ENCODE measurements around the gene MYO18A.

The MYO18A gene

DNA sequence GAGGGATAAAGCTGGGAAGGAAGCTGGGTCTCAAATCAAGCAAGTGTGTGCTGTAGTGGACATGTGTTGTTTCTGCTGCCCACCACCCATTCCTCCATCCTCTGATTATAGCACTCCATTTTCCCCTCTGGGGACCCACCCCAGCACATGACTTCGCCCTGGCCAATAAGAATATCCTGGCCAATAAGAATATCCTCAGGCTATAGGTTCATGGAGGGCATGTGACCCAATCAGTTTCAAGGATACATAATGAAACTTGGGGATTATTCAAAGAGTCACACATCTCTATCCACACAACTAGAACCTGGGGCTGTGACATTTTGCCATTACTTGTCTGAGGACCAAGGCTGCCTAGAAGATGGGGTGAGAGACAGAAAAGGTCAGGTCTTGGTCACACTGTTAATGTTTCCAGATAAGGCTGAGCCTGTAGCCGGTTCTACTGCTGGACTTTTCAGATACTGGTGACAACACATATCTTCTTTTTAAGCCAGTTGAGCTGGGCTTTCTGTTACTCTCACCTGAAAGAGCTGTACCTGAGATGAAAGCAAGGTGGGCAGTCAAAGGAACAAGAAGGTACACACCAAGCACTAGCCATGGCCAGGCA lies 33.7 kb downstream of the MYO18A start:
- DNase-seq (ENCODE audit: low read depth) = no peak

DNA sequence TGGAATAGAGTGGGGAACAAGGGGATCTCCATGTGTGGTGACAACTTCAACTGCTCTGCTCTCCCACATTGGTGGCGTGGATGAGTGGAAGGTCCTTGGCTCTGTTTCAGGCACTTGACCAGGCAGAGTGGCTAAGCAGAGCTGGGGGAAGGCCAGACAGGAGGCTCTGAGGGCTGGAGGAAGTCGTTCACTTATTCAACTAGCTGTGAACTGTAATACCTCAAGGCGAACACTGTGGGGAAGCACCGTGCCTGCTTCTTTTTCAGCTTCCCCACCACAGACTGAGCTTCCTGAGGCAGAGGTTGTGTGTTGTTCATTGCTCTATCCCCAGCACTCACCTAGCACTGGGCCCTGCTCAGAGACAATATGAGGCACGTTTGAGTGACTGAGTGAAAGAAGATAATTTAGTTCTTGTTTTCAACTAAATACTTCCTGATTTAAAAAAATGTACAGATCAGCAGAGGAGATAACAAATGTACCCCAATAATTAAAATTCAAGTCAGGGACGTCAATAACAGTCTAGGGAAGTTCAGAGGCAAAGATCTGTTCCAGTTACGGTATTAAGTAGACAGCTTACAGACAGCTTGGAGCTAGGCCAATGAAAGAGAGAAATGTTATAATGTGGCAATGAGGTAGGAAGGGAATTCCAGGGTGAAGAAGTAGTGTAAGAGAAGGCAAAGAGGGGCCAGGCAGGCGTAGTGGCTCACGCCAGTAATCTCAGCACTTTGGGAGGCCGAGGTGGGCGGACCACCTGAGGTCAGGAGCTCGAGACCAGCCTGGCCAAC lies 34.7 kb downstream of the MYO18A start:
- peak; percentile 74 for DNase-seq (ENCODE audit: low read depth)

DNA sequence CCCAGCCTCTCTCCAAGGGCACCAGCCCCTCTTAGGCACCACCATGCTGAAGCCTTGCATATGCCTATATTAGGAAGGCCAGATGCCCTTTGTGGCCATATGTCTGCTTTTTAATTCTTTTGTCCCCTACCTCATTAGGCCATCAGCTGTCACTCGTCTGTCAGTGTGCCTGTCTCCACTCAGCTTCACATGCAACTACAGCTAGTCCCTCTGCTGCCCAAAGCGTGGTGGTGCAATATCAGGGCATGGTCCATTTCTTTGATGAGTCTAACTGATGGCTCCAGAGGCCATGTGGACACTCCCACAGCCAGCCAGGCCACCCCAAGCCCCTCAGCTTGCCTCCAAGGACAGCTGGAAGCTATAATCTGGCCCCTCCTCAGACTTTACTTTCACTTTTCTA lies 36.3 kb downstream of the MYO18A start:
- DNase-seq (ENCODE audit: low read depth) = peak; percentile 29

DNA sequence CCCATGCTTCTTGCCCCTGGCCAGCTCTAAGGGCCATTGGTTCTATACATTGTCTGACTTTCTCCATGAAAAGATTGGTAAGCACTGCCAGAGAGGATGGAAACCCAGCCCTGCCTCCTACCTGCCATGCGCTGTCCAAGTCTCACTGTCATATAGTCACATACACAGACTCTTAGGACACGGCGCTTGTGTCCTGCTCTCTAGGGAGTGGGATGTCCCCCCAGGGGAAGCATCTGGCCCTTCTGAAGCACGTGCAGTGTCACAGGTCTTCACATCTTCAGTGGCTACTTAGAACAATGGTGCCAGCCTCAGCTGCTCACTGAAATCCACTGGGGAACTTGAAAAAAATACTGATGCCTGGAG lies 38.7 kb downstream of the MYO18A start:
- DNase-seq (ENCODE audit: low read depth) = no peak

DNA sequence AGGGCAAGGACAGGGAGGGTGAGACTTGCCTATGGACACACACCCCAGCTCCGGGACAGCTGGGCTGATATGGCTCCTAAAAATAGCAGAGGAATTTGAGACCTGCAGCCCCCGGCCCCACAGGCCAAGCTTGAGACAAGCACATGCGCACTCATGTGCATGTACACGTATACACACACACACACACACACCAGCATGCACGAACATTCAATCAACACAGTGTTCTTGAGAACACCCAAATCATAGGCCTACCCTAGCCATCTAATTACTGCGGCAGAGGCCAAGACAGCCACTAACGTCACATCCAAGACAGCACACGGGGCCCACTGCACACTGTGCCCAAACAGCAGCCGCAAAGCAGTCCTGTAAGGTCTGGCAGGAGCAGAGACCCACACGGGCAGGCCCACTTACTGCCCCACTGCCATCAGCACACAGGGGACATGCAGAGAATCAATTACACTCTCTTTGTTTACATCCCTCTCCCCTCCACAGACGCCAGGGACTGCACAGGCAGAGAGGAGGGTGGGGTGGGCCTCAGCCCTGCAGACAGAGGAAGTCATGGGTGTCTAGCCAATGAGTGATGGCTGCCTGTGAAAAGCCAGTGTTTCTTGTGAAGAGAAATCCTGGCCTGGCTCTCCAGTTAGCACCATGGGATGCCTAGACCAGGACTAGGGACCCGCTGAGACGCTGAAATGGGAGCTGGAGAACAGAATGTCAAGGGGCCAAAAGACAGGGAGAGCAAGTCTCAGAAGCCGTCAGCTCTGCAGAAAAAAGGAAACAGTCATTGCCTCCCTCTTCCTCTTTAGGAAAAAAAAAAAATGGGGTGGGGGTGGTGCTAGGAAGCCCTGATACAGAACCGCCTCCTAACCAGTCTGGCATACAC lies 39.3 kb downstream of the MYO18A start:
- DNase-seq (ENCODE audit: low read depth) = no peak

DNA sequence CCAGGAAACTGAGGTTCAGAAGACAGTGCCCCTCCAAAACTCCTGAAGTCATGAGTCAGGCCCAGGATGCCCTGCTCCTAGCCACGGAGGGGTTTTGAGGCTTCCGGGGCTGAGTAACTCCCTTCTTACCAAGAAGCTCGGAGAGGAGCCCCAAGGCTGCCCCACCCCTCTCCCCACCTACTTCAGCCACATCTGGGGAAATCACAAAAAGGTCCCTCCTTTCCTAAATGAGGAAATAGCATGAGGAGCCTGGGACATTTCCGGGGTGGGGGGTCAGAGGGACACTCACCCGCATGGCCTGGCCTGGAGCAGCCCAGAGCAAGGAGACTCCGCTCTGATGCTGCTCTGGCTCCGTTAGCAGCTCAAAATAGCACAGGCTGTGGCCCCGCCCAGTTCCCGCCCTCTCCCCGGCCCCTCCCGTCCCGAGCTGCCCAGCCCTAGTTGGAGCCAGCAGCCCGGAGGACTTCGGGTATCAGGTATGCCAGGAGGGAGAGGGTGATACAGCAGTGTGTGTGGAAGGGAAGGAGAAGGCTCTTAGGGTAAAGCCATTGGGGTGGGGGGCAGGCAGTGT lies 40.1 kb downstream of the MYO18A start:
- peak; percentile 65 for DNase-seq (ENCODE audit: low read depth)

DNA sequence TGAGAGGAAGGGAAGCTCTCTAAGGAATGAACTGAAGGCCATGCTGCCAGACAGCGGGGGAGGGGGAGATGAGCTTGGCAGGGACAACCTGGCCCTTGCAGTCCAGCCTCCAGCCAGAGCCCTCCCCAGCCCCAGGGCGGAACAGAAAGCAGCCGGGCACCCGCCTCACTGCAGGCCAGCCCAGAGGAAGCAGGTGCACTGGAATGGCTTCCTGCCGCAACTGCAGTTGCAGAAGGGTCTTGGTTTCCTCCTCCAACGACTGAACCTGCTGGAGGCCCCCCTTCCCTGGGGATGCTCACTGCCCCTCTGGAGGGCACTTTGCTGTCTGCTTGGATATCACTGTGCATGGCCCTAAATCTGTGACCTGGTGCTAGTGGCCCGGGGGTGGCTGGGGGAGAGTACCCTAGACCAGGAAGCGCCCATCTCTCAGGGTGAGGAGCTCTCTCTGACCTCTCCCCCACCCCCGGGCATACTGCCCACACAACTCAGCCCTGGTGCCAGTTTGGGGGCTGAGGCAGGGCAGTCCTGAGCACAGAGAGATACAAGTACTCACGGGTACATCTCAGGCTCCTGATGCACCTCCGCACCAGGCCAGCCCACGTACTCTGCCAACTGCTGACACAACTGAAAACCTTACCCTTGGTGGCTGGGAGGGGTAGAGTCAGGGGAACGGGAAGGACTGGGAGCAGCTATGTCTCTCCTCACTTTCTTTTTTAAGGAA lies 41.1 kb downstream of the MYO18A start:
- no peak for DNase-seq (ENCODE audit: low read depth)

DNA sequence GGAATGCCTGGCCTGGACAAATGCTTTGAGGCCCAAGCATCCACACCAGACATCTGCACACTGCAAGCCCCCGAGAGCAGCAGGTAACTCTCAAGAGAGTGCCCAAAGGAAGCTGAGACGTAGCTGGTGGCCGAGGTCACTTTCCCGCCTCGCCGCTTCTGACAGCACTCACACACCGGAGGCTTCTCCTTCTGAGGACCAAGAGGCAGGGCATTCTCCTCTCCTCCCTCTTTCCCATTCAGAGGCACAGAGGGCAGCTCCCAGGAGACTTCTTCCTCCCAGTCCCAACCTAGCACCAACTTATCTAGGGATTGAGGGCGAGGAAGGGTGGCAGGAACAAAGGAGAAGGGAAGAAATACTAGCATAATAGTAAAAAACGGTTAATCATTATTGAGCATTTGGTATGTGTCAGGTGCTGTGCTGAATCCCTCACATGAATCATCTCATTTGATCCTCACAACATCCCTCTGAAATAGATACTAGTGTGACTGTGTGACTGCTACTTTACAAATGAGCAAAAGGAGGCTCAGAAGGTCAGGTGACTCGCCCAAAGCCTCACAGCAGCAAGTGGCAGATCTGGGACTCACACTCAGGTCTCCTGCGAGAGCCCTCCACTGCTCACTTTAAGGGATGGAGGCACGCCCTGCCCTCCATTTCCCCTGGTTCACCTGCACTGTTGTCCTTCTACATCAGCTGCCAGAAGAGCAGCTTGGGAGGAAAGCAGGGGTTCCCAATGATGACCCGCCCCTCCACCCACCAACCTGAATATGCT lies 41.8 kb downstream of the MYO18A start:
- no peak for DNase-seq (ENCODE audit: low read depth)

DNA sequence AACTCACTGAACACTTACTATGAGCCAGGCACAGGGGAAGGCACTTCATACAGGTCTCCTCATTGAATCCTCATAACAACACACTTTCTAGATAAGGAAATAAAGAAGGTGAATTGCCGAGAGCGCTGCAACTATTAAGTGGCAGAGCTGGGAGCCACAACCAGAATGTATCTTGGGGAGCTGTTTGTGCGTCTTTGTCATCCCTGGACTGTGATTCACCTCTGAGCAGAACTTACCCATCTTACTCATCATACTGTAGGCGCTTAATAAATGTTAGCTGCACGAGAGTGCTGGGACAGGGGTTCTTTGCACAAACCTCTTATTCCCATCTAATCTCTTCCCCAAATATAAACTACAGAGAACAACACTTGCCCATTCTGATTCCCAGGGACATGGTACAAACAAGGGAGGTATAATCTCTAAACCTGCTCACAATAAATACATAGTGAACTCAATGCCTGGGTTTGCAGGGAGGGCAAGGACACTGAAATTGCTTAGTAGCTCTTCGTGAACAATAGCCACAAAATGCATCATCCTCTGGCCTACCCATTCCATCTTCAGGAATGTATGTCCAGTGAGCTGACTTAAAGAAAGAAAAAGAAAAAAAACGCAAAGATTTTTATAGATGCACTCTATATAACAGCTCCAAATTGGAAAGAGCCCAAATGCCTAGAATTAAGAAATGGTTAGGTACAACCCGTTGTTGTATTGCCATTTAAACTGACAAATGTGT lies 43.0 kb downstream of the MYO18A start:
- no peak for DNase-seq (ENCODE audit: low read depth)

DNA sequence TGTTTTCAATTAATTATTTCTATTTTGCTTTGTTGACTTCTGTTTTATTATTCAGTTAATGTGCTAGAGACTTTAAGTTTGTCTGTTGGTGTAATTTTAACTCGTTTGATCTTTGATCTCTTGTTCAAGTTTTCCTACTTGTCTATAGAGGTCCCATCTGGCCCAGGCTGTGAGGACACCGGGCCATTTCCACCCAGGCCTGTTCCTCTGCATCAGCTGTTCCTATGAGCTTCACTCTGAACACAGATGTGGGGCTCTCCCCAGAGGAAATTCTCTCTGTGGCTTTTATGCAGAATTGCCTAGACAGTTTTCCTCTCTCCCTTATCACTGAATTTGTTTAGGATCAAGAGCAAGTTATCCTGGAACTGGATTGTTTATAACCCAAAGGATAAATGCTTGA lies 44.7 kb downstream of the MYO18A start:
- DNase-seq (ENCODE audit: low read depth) = no peak

DNA sequence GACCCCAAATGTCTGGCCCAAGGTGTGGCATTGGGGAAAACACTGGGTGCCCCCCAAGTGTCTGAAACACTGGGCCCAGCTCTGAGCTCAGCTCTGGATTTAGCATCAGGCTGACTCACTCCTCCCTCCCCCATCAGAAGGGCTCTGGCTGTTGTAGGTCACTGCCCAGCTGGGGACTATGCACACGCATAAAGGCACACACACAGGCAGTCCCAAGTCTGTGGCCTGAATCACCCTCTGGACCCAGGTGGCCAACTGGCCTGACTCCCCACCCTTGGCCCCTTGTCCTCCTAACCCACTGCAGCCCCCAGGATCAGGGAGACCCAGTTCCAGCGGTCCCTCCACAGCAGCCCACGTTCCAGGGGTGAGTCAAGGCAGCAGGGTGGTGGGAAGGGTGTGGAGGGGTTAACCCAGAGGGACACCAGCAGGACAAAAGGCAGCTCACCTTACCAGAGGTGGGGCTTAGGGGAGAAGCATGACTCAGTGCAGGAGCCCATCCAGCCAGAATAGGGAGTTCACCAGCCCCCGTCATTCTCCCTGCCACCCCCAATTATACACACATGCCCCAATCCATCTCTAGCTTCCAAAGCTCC lies 47.0 kb downstream of the MYO18A start:
- peak; percentile 80 for DNase-seq (ENCODE audit: low read depth)

DNA sequence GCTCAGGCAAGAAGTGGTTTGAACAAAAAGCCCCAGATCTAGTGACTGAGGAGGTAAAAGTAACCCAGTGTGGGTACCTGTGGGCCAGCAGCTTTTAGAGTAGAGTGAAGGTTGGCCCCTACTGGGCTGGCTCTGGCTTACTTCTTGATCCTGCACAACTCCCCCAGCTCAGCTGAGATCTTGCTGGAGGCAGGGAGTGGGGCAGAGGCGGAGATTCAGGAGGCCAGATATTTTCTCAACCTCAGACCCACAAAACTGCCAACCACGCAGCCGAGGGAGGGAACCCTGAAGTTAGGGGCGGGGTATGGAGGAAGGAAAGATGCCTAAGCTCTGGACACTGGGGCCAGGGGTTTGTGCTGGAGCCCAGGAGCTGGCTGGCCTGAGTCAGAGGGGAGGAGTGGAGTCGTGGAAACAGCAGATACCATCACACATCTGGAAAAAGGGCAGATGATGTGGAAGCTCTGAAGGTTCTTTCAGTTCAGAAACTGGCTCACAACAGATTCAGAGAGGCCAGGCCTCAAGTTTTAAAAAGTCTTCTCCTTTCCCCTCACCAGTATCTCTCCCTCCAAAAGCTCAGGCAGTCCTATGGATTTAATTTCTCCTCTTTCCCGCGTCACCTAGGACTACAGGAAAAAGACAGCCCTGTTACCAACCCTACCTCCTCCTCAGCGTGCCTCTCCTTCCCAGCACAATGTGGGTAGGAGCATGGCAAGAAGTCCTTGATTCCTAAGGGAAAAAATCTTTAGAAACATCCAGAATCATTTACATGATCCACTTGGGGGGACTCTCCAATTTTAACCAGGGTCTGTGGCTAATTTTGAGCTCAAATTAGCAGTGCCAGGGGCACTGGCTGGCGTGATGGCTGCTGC lies 48.1 kb downstream of the MYO18A start:
- DNase-seq (ENCODE audit: low read depth) = peak; percentile 92

DNA sequence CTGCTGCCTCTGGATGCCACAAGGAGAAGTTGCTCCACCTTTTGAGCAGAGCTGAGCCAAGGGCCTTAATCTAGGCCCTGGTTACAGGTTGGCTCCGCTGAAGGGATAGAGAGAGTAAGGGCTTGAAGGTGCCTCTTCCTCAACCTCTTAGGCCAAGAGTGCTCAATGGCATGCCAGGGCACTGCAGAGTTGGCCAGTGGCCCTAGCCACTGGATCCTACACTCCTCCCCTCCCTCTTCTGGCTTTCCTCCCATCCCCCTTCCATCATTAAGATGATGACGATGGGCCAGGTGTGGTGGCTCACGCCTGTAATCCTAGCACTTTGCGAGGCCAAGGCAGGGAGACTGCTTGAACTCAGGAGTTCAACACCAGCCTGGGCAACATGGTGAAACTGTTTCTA lies 50.5 kb downstream of the MYO18A start:
- no peak for DNase-seq (ENCODE audit: low read depth)

DNA sequence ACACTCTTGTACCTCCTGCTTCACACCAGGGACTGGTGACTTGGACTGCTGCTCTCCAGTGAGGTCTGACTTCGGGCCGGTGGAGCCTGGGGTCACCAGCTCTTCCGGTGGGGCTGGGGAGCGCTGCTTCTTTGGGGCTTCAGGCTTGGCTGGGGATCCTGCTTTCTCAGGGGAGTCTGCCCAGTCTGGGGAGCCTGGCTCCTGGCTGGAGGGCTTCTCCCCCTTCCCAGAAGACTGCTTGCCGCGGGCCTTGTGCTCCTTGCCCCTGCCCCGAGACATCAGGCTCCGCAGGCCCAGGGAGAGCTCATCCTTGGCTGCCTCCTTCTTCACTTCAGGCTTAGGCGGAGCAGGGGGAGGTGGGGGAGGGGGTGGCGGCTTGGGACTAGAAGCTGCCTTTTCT lies 52.4 kb downstream of the MYO18A start:
- DNase-seq (ENCODE audit: low read depth) = no peak

DNA sequence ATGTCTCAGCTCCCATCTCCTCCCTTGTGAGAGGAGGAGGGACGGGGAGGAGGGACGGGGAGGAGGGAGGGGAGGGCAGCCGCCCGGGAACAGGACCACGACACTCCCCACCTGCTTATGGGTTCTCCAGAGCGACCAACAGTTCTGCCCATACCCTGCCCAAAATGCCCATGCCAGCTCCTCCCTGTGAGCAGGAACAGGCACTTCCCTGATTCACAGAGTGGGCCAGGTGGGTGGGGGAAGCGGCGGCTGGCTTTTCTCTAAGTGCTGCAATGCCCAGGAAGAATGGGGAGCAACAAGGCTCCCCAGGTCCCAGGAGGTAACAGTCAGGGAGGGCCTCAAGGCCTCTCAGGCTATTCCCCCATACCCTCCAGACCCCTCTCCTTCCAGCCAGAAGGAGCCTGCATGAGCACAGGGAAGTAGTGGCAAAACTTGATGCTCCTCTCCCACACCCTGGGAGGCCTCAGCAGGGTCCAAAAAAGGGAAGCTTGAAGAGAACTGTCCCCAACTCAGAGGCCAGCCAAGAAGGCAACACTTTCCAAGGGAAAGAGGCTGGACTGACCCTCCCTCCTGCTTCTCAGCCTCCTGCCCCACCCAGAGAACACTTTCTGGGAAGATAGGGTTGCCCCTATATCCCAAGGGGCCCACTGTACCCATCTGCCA lies 53.8 kb downstream of the MYO18A start:
- no peak for DNase-seq (ENCODE audit: low read depth)

DNA sequence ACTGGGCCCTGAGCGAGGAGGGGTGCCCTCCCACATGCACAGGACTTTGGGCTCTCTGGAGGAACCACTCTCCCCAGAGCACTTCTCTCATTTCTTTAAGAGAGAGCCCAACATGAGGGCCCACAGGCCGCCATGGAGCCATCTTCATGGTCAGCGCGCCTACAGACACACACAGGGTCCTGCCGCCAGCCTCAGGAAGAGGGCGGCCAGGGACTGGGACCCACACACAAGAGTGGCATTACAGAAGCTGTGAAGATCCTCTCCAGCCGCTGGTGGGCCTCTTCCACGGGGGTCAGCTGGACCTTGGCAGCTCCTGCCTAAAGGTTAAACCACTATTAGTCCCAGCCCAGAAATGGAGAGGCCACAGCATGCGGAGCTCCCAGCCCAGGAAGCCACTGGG lies 54.5 kb downstream of the MYO18A start:
- DNase-seq (ENCODE audit: low read depth) = no peak

DNA sequence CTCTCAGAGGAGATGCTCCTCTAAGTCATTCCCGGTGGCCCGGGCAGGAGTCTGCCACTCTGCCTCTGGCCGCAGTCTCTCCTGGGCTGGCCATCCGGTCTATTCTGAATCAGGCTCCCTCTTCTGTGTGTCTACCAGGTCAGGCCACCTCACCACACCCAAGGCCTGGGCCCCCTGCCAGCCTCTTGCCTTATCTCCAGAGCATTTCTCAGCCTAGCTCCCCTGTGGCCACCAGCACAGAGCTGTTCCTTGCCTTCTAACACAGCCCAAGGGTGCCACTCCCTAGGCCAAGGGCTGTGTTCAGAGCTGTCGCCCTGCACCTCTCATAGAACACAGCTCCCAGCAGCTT lies 55.3 kb downstream of the MYO18A start:
- DNase-seq (ENCODE audit: low read depth) = no peak

DNA sequence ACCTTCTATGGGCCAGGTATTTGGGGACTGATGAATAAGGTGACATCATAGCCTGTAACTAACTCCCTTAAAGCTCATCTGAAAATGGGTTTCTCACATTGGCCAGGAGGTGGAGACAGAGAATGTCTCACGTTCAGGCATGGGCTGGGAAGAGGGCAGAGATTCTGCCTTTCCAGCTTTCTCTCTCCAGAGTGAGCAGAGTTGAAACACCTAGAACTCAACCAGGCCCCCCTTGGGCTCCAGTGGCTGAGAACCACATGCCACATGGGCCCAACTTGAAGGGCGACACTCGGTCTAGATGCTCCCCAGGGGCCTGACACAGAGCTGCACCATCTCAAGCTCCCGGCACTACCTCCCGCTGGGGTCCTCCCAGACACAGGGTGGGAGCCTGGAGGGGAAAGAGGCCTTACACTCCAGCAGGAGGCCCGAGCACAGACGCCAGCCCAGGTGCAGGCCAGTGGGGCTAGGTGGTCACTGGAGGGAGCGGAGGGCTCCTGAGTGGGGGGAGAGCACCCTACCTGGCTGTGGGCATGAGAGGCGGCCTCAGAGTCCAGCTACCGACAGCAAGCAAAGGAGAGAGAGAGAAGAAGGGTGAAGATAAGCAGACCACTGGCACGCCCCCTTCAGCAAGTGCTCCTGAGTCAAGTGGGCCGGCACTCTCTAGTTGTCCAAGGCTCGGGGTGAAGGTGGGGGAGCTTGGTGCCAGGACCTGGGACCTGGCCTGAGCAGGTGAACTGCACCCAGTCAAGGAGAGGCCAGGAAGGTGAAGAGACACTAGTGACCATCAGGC lies 55.9 kb downstream of the MYO18A start:
- DNase-seq (ENCODE audit: low read depth) = peak; percentile 68

Data from fibroblast of gingiva (primary cell).